Measurements from ENCODE around the gene CTNNAL1. TPM values are rescaled to one million over a fixed set of nuclear protein-coding genes. Genes with fewer than 3 reads are reported as not detected.

The CTNNAL1 gene
- total and polyA plus RNA-seq, 2 donors (not counting 1 experiment from before 2014, with no cell fraction given), result 0.04 to 1.5 TPM

GRCh38 chr9:108919517-108919916 lies 93.8 kb downstream of the CTNNAL1 start:
- Histone ChIP-seq H2AFZ (ENCODE audit: insufficient read depth, low read depth, low read length, poor library complexity, severe bottlenecking) (no peak overlapping the region), H3K79me2 (ENCODE audit: control insufficient read depth, insufficient read depth, low read length) (no peaks in the 10 kb centered on the region), H4K20me1 (ENCODE audit: control insufficient read depth, insufficient read depth, low read length, poor library complexity, severe bottlenecking) (no peaks in the 10 kb centered on the region), H3K27ac (ENCODE audit: low read length in 2 of 2) (no peak overlapping the region), H3K4me2 (replicated peaks; ENCODE audit: low read depth, low read length, poor library complexity, severe bottlenecking) (no peak overlapping the region), H3K4me1 (ENCODE audit: control insufficient read depth in 2 of 2, insufficient read depth in 2 of 2, low read length in 2 of 2) (no peaks in the 10 kb centered on the region), H3K9me3 (ENCODE audit: control extremely low read depth in 1 of 3, control insufficient read depth in 2 of 3, insufficient read depth in 1 of 3, low read length in 2 of 3) (no peaks in the 10 kb centered on the region), H3K4me3 (ENCODE audit: control extremely low read depth in 1 of 5, extremely low read depth in 1 of 5, insufficient read depth in 1 of 5, low read depth in 2 of 5, low read length in 4 of 5) (no peak overlapping the region), H3K27me3 (replicated peaks in 1 of 4; ENCODE audit: control extremely low read depth in 1 of 4, control insufficient read depth in 3 of 4, insufficient read depth in 4 of 4, low read length in 3 of 4) (no peaks in the 10 kb centered on the region), H3K36me3 (replicated peaks in 1 of 2; ENCODE audit: control extremely low read depth in 1 of 2, control insufficient read depth in 1 of 2, extremely low read depth in 1 of 2, insufficient read depth in 2 of 2, low read length in 1 of 2) (peaks cover 1 to 73% of the 10 kb centered on the region in 2 experiments), H3K9ac (ENCODE audit: low read length) (no peak overlapping the region)
- no peaks in the 10 kb centered on the region for H3K9me3 Mint-ChIP-seq (ENCODE audit: insufficient read depth)
- H3K4me3 Mint-ChIP-seq, result no peak overlapping the region
- WGBS (ENCODE audit: insufficient coverage), result 82% methylated on average over 4 of the region's 6 CpGs
- no peak for ATAC-seq (ENCODE audit: low read depth)
- H3K4me1 Mint-ChIP-seq, result no peaks in the 10 kb centered on the region
- POLR2A ChIA-PET, result no interaction called here
- no peak for DNase-seq
- CTCF ChIA-PET, result no interaction called here
- intact Hi-C loops (cut with micrococcal nuclease), result no loop called here
- H3K27ac Mint-ChIP-seq, result no peak overlapping the region
- TF ChIP-seq EZH2 (IDR thresholded peaks at IDR 0.05; ENCODE audit: borderline replicate concordance, insufficient read depth, low read depth, low read length, poor library complexity, severe bottlenecking) (no peak), CTCF (IDR thresholded peaks at IDR 0.05) (no peak)
- no peaks in the 10 kb centered on the region for H3K27me3 Mint-ChIP-seq

- Histone ChIP-seq H2AFZ (ENCODE audit: insufficient read depth, low read depth, low read length, poor library complexity, severe bottlenecking) (no peak overlapping the region), H3K4me3 (ENCODE audit: control extremely low read depth in 1 of 5, extremely low read depth in 1 of 5, insufficient read depth in 1 of 5, low read depth in 2 of 5, low read length in 4 of 5) (no peak overlapping the region), H3K9ac (ENCODE audit: low read length) (no peak overlapping the region), H3K27me3 (replicated peaks in 1 of 4; ENCODE audit: control extremely low read depth in 1 of 4, control insufficient read depth in 3 of 4, insufficient read depth in 4 of 4, low read length in 3 of 4) (no peaks in the 10 kb centered on the region), H3K27ac (ENCODE audit: low read length in 2 of 2) (no peak overlapping the region), H3K4me1 (ENCODE audit: control insufficient read depth in 2 of 2, insufficient read depth in 2 of 2, low read length in 2 of 2) (no peaks in the 10 kb centered on the region), H3K79me2 (ENCODE audit: control insufficient read depth, insufficient read depth, low read length) (no peaks in the 10 kb centered on the region), H4K20me1 (ENCODE audit: control insufficient read depth, insufficient read depth, low read length, poor library complexity, severe bottlenecking) (no peaks in the 10 kb centered on the region), H3K9me3 (ENCODE audit: control extremely low read depth in 1 of 3, control insufficient read depth in 2 of 3, insufficient read depth in 1 of 3, low read length in 2 of 3) (no peaks in the 10 kb centered on the region), H3K36me3 (replicated peaks in 1 of 2; ENCODE audit: control extremely low read depth in 1 of 2, control insufficient read depth in 1 of 2, extremely low read depth in 1 of 2, insufficient read depth in 2 of 2, low read length in 1 of 2) (peaks cover 4 to 77% of the 10 kb centered on the region in 2 experiments), H3K4me2 (replicated peaks; ENCODE audit: low read depth, low read length, poor library complexity, severe bottlenecking) (no peak overlapping the region)
- CTCF ChIA-PET, result no interaction called here
- Mint-ChIP-seq H3K4me1 (no peaks in the 10 kb centered on the region), H3K27me3 (no peaks in the 10 kb centered on the region), H3K9me3 (ENCODE audit: insufficient read depth) (no peaks in the 10 kb centered on the region), H3K27ac (no peak overlapping the region), H3K4me3 (no peak overlapping the region)
- intact Hi-C loops (cut with micrococcal nuclease), result no loop called here
- TF ChIP-seq CTCF (IDR thresholded peaks at IDR 0.05) (no peak), EZH2 (IDR thresholded peaks at IDR 0.05; ENCODE audit: borderline replicate concordance, insufficient read depth, low read depth, low read length, poor library complexity, severe bottlenecking) (no peak)
- POLR2A ChIA-PET, result no interaction called here
- 92% methylated on average over 2 of the region's 5 CpGs for WGBS (ENCODE audit: insufficient coverage)
- no peak for ATAC-seq (ENCODE audit: low read depth)
- no peak for DNase-seq
Measured at GRCh38 chr9:108913391-108913790, 99.9 kb downstream of the CTNNAL1 start.
